Neural progenitor cell (in vitro differentiated cells): ENCODE measurements around the gene RAB3IL1. TPM values are rescaled to one million over a fixed set of nuclear protein-coding genes. Genes with fewer than 3 reads are reported as not detected.

ENCODE experiments used
- DNase-seq: peaks from one replicate; pipeline ENCODE4 v3.0.0-alpha.2; 2016; ENCODE audit warnings: low spot score
- H2AFZ ChIP-seq: fragments of 200-600 bp; sonication (generic); replicated peaks from 2 replicates; pipeline ENCODE4 v1.6.1; 2016; ENCODE audit warnings: antibody characterized with exemption
- H3F3A ChIP-seq: fragments of 200-600 bp; sonication (generic); 2 replicates; pipeline ENCODE4 v1.6.1; 2016; ENCODE audit warnings: antibody characterized with exemption, low read depth
- H3K27ac ChIP-seq: fragments of 200-600 bp; sonication (generic); 2 replicates; pipeline ENCODE4 v1.5.1; 2016; ENCODE audit warnings: mild to moderate bottlenecking
- H3K27me3 ChIP-seq: fragments of 200-600 bp; sonication (generic); 2 replicates; pipeline ENCODE4 v1.6.1; 2016; ENCODE audit warnings: mild to moderate bottlenecking, moderate library complexity
- H3K36me3 ChIP-seq: fragments of 200-600 bp; sonication (generic); 2 replicates; pipeline ENCODE4 v1.5.1; 2016
- H3K4me1 ChIP-seq: fragments of 200-600 bp; sonication (generic); 2 replicates; pipeline ENCODE4 v1.6.1; 2016; ENCODE audit warnings: mixed run types
- H3K4me2 ChIP-seq: fragments of 200-600 bp; sonication (generic); 2 replicates; pipeline ENCODE4 v1.6.1; 2016
- H3K4me3 ChIP-seq: fragments of 200-600 bp; sonication (generic); 2 replicates; pipeline ENCODE4 v1.5.1; 2016
- H3K79me2 ChIP-seq: fragments of 200-600 bp; sonication (generic); 2 replicates; pipeline ENCODE4 v1.6.1; 2016; ENCODE audit warnings: low read depth
- H3K9ac ChIP-seq: fragments of 200-600 bp; sonication (generic); 2 replicates; pipeline ENCODE4 v1.6.1; 2016
- H3K9me3 ChIP-seq: fragments of 200-600 bp; sonication (generic); 2 replicates; pipeline ENCODE4 v1.5.1; 2016; ENCODE audit warnings: low read depth
- H4K20me1 ChIP-seq: fragments of 200-600 bp; sonication (generic); 2 replicates; pipeline ENCODE4 v1.6.1; 2016; ENCODE audit warnings: low read depth
- H3K27ac Mint-ChIP-seq: 3 replicates; pipeline ENCODE4 v1.8.0; 2021; ENCODE audit warnings: mixed read lengths
- H3K27me3 Mint-ChIP-seq: 2 replicates; pipeline ENCODE4 v1.8.0; 2022; ENCODE audit warnings: low read depth, mild to moderate bottlenecking, inconsistent platforms, moderate library complexity, mixed read lengths; ENCODE audit not compliant: insufficient read depth
- H3K36me3 Mint-ChIP-seq: 3 replicates; pipeline ENCODE4 v1.8.0; 2021; ENCODE audit warnings: mixed read lengths
- H3K4me1 Mint-ChIP-seq: 3 replicates; pipeline ENCODE4 v1.8.0; 2021; ENCODE audit warnings: mixed read lengths
- H3K4me3 Mint-ChIP-seq: 3 replicates; pipeline ENCODE4 v1.8.0; 2021; ENCODE audit warnings: mild to moderate bottlenecking, moderate library complexity, mixed read lengths
- H3K9me3 Mint-ChIP-seq: 3 replicates; pipeline ENCODE4 v1.8.0; 2020; ENCODE audit warnings: mixed read lengths
- EZH2 ChIP-seq: fragments of 200-600 bp; sonication (generic); IDR thresholded peaks from 2 replicates; pipeline ENCODE4 v1.6.1; 2017; ENCODE audit warnings: antibody characterized with exemption, mild to moderate bottlenecking, moderate library complexity
- EZH2phosphoT487 ChIP-seq: fragments of 200-600 bp; sonication (generic); IDR thresholded peaks from 2 replicates; pipeline ENCODE4 v1.6.1; 2017; ENCODE audit warnings: antibody characterized with exemption
- microRNA-seq: library from miRNA; unstranded; fragments of <30 nt; microRNA quantifications from one replicate; pipeline ENCODE4, GENCODE V29; 2016
- small RNA-seq: library from RNA; depleted of rRNA; stranded (forward); fragments of <200 nt; gene quantifications from one replicate; pipeline ENCODE3, GENCODE V24; 2015
- total RNA-seq: library from RNA; depleted of rRNA; stranded (reverse); fragments of >200 nt; gene quantifications from 2 replicates; pipeline ENCODE4 v1.2.3, GENCODE V29; 2015; ENCODE audit warnings: low replicate concordance
- TF ChIP-seq, protein P1 (sequence below): fragments of 200-600 bp; sonication (generic); IDR thresholded peaks from 2 replicates; pipeline ENCODE4 v1.5.1; 2017; ENCODE audit warnings: antibody characterized with exemption, mild to moderate bottlenecking

Gene RAB3IL1
- total RNA-seq, 1 donor from 2014 or later = 1.4 TPM

DNA sequence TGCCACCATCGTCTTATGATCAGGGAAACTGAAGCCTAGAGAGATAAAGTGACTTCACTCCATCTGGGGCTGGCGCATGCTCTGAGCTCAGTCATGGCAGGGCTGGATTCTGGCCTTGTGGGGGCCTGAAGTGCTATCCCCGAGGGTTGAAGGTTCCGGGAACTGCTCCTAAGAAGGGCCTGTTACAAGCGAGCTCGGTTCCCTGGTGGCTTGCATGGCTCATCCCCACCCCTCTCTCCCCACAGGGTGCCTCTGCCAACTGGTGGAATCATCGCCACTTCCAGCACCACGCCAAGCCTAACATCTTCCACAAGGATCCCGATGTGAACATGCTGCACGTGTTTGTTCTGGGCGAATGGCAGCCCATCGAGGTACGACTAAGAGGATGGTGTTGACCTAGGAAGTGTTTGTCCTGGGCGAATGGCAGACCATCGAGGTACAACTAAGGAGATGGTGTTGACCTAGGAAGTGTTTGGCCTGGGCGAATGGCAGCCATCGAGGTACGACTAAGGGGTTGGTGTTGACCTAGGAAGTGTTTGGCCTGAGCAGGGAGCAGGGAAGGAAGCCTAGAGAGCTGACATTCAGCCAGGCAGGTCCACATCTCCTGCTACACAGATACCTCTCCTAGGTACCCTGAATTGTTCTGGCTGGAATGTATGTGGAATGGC is 69.3 kb downstream of the RAB3IL1 start:
- Histone ChIP-seq H3K9me3 (no peaks in the 10 kb centered on the region), H3K9ac (no peak overlapping the region), H3K27me3 (no peaks in the 10 kb centered on the region), H3K4me1 (no peaks in the 10 kb centered on the region), H3K4me2 (no peak overlapping the region), H3K4me3 (no peak overlapping the region), H3K36me3 (peaks cover 19% of the 10 kb centered on the region), H3F3A (peaks cover 27% of the 10 kb centered on the region), H3K79me2 (peaks cover 44% of the 10 kb centered on the region), H3K27ac (no peak overlapping the region), H4K20me1 (peaks cover 42% of the 10 kb centered on the region), H2AFZ (no peak overlapping the region)
- Mint-ChIP-seq H3K27ac (no peak overlapping the region), H3K4me1 (no peaks in the 10 kb centered on the region), H3K9me3 (no peaks in the 10 kb centered on the region), H3K36me3 (peaks cover 45% of the 10 kb centered on the region), H3K27me3 (peaks cover 2% of the 10 kb centered on the region), H3K4me3 (no peak overlapping the region)
- TF ChIP-seq EZH2phosphoT487 (no peak), EZH2 (no peak)
- TF ChIP-seq, protein P1, sequence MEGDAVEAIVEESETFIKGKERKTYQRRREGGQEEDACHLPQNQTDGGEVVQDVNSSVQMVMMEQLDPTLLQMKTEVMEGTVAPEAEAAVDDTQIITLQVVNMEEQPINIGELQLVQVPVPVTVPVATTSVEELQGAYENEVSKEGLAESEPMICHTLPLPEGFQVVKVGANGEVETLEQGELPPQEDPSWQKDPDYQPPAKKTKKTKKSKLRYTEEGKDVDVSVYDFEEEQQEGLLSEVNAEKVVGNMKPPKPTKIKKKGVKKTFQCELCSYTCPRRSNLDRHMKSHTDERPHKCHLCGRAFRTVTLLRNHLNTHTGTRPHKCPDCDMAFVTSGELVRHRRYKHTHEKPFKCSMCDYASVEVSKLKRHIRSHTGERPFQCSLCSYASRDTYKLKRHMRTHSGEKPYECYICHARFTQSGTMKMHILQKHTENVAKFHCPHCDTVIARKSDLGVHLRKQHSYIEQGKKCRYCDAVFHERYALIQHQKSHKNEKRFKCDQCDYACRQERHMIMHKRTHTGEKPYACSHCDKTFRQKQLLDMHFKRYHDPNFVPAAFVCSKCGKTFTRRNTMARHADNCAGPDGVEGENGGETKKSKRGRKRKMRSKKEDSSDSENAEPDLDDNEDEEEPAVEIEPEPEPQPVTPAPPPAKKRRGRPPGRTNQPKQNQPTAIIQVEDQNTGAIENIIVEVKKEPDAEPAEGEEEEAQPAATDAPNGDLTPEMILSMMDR = no peak
- no peak for DNase-seq

Small RNA genes within 50 kb of the gene (microRNA-seq; reads per million reads assigned to microRNA genes)
- gene MIR6746 = not detected

Small RNA genes within 50 kb of the gene (small RNA-seq; reads per million reads assigned to genes)
- gene MIR6746 = not detected
- gene RNU6-1243P = not detected

Other genes starting within 250 kb of the RAB3IL1 start
- 1.1 and 4.6 TPM in 2 replicates for gene DAGLA, start 237.2 kb downstream of the RAB3IL1 start, total RNA-seq
- 1.9 and 5.8 TPM in 2 replicates for gene MYRF, start 164.9 kb downstream of the RAB3IL1 start, total RNA-seq
- gene TMEM258, start 125.0 kb downstream of the RAB3IL1 start, total RNA-seq = 71.4 and 98.9 TPM in 2 replicates
- 51.8 and 68.9 TPM in 2 replicates for gene FEN1, start 124.7 kb downstream of the RAB3IL1 start, total RNA-seq
- 163 and 184 TPM in 2 replicates for gene FADS1, start 100.6 kb downstream of the RAB3IL1 start, total RNA-seq
- 233 and 407 TPM in 2 replicates for gene FADS2, start 89.3 kb downstream of the RAB3IL1 start, total RNA-seq
- gene FADS3, start 26.0 kb downstream of the RAB3IL1 start, total RNA-seq = 10.1 and 28.7 TPM in 2 replicates
- 0.15 TPM in 1 of 2 replicates, not detected in the other for gene BEST1, start 32.8 kb upstream of the RAB3IL1 start, total RNA-seq
- 649 and 846 TPM in 2 replicates for gene FTH1, start 50.1 kb upstream of the RAB3IL1 start, total RNA-seq
- gene INCENP, start 206.4 kb upstream of the RAB3IL1 start, total RNA-seq = 73.9 and 135 TPM in 2 replicates